Mucosa of descending colon (tissue), 3 donors: ENCODE data around the gene SLC29A3. TPM values are rescaled to one million over a fixed set of nuclear protein-coding genes. Genes with fewer than 3 reads are reported as not detected.

Experiments used
- ATAC-seq: fragments of 200-7000 bp; cut with Tn5 transposase; one replicate; pipeline ENCODE4 v1.9.1; 2020; ENCODE audit warnings: mild to moderate bottlenecking, moderate library complexity
- DNase-seq, 3 donors: peaks; one replicate each; pipeline ENCODE4 v3.0.0-alpha.2; 2020
- H3K36me3 ChIP-seq: fragments of 200-600 bp; one replicate; pipeline ENCODE4 v1.8.0; 2021; ENCODE audit warnings: low read depth, mild to moderate bottlenecking
- H3K4me1 ChIP-seq: fragments of 200-600 bp; one replicate; pipeline ENCODE4 v1.8.0; 2021; ENCODE audit warnings: low read depth, mild to moderate bottlenecking
- H3K4me3 ChIP-seq: fragments of 200-600 bp; one replicate; pipeline ENCODE4 v1.8.0; 2021; ENCODE audit warnings: mild to moderate bottlenecking
- H3K9me3 ChIP-seq: fragments of 200-600 bp; one replicate; pipeline ENCODE4 v1.8.0; 2021; ENCODE audit warnings: mild to moderate bottlenecking
- intact Hi-C, 2 donors: fragments of 100-400 bp; cut with DNase I in 1 of 2; cut with micrococcal nuclease in 1 of 2; formaldehyde crosslinking; loops; one replicate each; pipeline versions ENCODE4 v1.11.0 to v1.11.1; 2022; cut with DNase I, micrococcal nuclease
- total RNA-seq, 3 donors: library from RNA; stranded (reverse); fragmentation: NEBNext Ultra II Directional in 2 of 3; extraction: Animal tissue kit (Norgen Biotek cat#: 25700) in 2 of 3; gene quantifications; one replicate each; pipeline versions ENCODE4 v1.2.1 to v1.2.4, GENCODE V29; 2021 to 2023
- TF ChIP-seq, protein P1 (sequence below): fragments of 200-600 bp; IDR thresholded peaks from one replicate; pipeline ENCODE4 v1.8.0; 2022; ENCODE audit warnings: antibody characterized with exemption, mild to moderate bottlenecking
- donor health status: DM: no; HTN: no; CAD: no; lungs with moderate emphysema.
- donor health status: DM: no; HTN: no; CAD: no.
- donor health status: DM: no; HTN: yes; CAD: no.

Gene SLC29A3
- total RNA-seq, 3 donors from 2014 or later: 6.0 to 6.4 (median 6.3) TPM

GRCh38 chr10:71338728-71339495 lies 19.9 kb downstream of the SLC29A3 start:
- TF ChIP-seq, protein P1, sequence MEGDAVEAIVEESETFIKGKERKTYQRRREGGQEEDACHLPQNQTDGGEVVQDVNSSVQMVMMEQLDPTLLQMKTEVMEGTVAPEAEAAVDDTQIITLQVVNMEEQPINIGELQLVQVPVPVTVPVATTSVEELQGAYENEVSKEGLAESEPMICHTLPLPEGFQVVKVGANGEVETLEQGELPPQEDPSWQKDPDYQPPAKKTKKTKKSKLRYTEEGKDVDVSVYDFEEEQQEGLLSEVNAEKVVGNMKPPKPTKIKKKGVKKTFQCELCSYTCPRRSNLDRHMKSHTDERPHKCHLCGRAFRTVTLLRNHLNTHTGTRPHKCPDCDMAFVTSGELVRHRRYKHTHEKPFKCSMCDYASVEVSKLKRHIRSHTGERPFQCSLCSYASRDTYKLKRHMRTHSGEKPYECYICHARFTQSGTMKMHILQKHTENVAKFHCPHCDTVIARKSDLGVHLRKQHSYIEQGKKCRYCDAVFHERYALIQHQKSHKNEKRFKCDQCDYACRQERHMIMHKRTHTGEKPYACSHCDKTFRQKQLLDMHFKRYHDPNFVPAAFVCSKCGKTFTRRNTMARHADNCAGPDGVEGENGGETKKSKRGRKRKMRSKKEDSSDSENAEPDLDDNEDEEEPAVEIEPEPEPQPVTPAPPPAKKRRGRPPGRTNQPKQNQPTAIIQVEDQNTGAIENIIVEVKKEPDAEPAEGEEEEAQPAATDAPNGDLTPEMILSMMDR: no peak
- Histone ChIP-seq H3K36me3 (no peaks in the 10 kb centered on the region), H3K4me3 (no peak overlapping the region), H3K4me1 (peaks cover 22% of the 10 kb centered on the region), H3K9me3 (no peaks in the 10 kb centered on the region)
- DNase-seq (no peak), ATAC-seq (no peak)
- intact Hi-C loops: no loop called here

DNA sequence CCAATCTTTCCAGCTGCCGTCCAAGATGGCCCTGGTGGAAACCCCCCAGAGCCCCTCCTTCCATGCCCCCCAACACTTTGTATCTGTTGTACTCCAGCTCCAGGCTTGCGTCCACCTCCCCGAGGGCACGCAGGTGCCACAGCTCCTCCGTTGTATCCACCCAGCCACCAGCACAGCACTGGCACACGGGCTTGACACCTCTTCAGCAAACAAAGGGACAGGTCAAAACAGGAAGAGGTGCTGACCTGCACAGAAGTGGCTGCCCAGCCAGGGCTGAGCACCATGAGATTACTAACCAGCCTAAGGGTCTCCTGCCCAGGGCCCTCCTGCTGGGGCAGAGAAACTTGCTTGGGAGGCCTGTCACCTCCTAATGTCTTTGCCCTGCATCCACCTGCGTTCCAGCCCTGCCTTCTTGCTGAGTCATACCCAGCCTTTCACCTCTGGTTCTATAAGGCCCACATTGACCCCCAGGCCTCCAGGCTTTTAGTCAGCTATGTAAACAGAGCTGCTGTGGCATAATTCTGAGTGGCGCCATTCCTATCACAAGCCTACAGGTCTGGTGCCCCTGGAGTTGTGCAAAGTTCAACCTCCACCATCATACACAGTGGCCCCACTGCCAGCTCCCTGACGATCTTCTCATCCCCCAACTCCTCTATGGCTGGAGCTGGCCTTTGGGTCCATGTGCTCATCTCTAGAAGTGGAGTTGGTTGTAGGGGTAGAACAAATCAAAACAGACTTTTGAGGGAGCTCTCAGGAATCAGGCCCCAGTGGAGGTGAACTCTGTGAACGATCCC lies 20.9 kb downstream of the SLC29A3 start:
- no peaks in the 10 kb centered on the region for H3K9me3 ChIP-seq
- no peak overlapping the region for H3K4me3 ChIP-seq
- no peaks in the 10 kb centered on the region for H3K36me3 ChIP-seq
- TF ChIP-seq, protein P1: no peak
- H3K4me1 ChIP-seq: peaks cover 24% of the 10 kb centered on the region
- ATAC-seq: peak; percentile 67
- intact Hi-C loops: no loop called here
- DNase-seq: peak in 1 of 3 donors; percentile 38

DNA sequence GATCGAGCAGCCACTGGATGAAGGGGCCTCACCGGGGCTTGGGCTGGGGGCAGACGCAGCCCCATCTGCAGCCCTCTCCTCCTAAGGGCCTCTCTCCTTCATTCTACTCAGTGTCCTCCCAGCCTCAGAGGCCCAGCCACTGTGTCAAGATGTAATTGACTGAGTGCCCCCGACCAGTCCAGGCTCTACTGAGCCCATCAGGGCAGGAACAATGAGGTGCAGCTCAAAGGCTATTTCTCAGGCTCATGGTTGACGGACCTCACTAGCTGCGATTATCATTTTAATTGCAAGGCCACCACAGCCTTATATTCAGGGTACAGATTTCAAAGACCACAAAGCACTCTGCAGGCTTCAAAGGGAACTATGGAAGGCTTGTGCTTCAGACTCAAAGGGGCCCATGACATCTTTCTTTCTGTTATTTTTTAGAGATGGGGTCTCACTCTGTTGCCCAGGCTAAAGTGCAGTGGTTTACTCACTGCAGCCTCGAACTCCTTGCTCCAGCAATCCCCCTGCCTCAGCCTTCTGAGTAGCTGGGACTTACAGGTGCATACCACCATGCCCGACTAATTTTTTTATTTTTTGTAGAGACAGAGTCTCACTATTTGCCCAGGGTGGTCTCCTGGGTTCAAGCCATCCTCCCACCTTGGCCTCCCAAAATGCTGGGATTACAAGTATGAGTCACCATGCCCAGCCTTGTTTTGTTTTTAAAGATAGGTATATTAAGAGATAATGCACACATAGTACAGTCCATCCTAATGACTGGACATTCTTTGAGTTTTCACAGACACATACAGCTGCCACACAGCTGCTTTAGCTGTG lies 23.7 kb downstream of the SLC29A3 start:
- H3K9me3 ChIP-seq: no peaks in the 10 kb centered on the region
- no peak for ATAC-seq
- no peak overlapping the region for H3K4me3 ChIP-seq
- no peaks in the 10 kb centered on the region for H3K36me3 ChIP-seq
- peaks cover 22% of the 10 kb centered on the region for H3K4me1 ChIP-seq
- DNase-seq: no peak
- intact Hi-C loops: no loop called here
- TF ChIP-seq, protein P1: no peak

GRCh38 chr10:71343392-71343773 lies 24.3 kb downstream of the SLC29A3 start:
- Histone ChIP-seq H3K36me3 (no peaks in the 10 kb centered on the region), H3K4me3 (no peak overlapping the region), H3K9me3 (no peaks in the 10 kb centered on the region), H3K4me1 (peaks cover 25% of the 10 kb centered on the region)
- TF ChIP-seq, protein P1: no peak
- intact Hi-C loops: no loop called here
- peak in 1 of 3 donors; percentile 85 for DNase-seq
- peak; percentile 80 for ATAC-seq

DNA sequence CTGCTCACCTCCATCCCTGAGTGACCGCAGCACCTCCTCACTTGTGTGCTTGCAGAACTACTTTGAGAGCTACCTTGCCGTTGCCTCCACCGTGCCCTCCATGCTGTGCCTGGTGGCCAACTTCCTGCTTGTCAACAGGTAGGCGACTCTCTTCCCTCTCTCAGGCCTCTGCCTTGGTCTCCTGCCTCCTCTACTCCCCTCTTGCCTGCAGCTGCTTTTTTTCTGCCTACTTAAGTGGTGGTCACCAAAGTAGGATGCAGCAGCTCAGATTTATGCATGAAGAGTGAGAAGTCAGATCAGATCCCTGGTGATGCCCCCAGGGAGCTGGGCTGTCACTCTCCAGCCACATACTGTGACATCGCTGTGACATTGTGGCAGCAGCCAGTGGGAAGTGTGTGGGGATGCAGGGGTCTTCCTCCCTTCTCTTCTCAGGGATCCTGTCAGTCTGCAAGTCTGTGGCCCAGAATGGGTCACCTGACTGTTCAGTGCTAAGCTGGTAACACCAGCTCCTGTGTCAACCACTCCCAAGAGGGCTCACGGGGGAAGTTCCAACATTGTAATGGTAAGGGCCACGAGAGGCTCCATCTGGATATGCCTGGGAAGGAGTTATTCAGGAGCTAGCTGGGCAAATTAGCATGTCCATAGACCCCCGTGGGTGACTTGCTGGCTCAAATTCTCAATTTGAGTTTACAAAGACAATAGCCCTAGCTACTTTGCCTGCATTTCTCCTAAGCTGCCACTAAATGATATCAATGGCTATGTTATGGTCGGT lies 25.3 kb downstream of the SLC29A3 start:
- DNase-seq (no peak), ATAC-seq (no peak)
- H3K36me3 ChIP-seq: no peaks in the 10 kb centered on the region
- H3K4me3 ChIP-seq: no peak overlapping the region
- TF ChIP-seq, protein P1: no peak
- H3K4me1 ChIP-seq: peaks cover 24% of the 10 kb centered on the region
- H3K9me3 ChIP-seq: no peaks in the 10 kb centered on the region
- intact Hi-C loops: no loop called here
